ENCODE results near the gene DTX1.
"Not testable (repeated sequence)": the region's sequence is repeated elsewhere in the genome, so short reads cannot be mapped to it uniquely, and the experiment has no call there.

The DTX1 gene

DNA sequence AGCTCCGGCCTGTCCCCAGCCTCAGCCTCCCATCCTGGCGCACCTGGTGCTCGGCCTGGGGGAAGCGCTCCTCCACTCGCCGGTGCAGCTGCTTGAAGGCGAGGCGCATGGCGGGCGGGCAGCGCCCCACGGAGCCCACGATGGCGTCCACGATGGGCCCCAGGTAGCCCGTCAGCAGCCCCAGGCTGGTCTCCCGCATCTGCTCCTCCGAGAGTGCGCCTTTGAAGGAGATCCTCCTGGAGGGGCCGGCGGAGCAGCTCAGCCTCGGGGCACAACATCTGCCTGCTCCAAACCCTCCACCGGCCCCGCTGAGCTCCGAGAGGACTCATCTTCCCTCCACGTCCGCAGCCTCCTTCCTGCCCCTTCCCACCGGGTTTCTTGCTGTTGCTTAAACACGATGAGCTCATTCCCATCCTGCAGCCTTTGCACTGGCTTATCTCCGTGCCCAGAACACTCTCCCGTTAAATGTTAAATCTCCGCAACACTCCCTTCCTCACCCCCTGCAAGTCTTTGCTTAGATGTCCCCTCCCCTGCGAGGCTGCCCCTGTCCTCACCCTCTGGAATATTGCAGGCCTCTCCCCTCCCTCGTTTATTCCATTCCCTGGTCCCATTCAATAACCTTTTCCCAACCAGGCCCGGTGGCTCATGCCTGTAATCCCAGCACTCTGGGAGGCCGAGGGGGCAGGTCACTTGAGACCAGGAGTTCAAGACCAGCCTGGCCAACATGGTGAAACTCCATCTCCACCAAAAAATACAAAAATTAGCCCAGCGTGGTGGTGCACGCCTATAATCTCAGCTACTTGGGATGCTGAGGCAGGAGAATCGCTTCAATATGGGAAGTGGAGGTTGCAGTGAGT lies 55.7 kb downstream of the DTX1 start:
- Mint-ChIP-seq H3K4me3 (no peak overlapping the region), H3K36me3 (ENCODE audit: low read depth) (no peaks in the 10 kb centered on the region), H3K27me3 (ENCODE audit: low read depth) (peaks cover 35% of the 10 kb centered on the region), H3K27ac (no peak overlapping the region), H3K9me3 (no peaks in the 10 kb centered on the region), H3K4me1 (no peaks in the 10 kb centered on the region)
- TF ChIP-seq, protein P1, sequence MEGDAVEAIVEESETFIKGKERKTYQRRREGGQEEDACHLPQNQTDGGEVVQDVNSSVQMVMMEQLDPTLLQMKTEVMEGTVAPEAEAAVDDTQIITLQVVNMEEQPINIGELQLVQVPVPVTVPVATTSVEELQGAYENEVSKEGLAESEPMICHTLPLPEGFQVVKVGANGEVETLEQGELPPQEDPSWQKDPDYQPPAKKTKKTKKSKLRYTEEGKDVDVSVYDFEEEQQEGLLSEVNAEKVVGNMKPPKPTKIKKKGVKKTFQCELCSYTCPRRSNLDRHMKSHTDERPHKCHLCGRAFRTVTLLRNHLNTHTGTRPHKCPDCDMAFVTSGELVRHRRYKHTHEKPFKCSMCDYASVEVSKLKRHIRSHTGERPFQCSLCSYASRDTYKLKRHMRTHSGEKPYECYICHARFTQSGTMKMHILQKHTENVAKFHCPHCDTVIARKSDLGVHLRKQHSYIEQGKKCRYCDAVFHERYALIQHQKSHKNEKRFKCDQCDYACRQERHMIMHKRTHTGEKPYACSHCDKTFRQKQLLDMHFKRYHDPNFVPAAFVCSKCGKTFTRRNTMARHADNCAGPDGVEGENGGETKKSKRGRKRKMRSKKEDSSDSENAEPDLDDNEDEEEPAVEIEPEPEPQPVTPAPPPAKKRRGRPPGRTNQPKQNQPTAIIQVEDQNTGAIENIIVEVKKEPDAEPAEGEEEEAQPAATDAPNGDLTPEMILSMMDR (IDR thresholded peaks at IDR 0.05; ENCODE audit: unreplicated experiment in 3 of 3) = no peak

DNA sequence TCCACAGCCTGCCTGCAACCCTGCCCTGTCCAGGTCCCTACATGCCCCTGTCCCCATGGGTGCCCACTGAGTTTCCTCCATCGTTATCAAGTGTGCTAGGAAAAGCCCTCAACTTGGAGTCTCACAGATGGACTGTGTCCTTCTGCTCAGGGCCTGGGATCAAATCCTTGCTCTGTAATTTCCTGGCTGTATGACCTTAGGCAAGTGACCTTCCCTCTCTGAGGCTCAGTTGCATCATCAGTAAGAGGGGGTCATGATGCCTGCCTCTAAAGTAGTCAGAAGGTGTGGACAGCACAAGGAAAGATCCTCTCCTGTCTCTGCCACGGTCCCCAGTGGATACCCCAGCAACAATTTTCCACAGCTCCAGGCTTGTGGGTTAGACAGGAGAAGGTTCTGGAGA lies 56.9 kb downstream of the DTX1 start:
- no peaks in the 10 kb centered on the region for H3K4me1 Mint-ChIP-seq
- no peak overlapping the region for H3K27ac Mint-ChIP-seq
- no peak overlapping the region for H3K4me3 Mint-ChIP-seq
- TF ChIP-seq, protein P1 (IDR thresholded peaks at IDR 0.05; ENCODE audit: unreplicated experiment in 3 of 3) = no peak
- H3K36me3 Mint-ChIP-seq (ENCODE audit: low read depth) = no peaks in the 10 kb centered on the region
- peaks cover 28% of the 10 kb centered on the region for H3K27me3 Mint-ChIP-seq (ENCODE audit: low read depth)
- H3K9me3 Mint-ChIP-seq = no peaks in the 10 kb centered on the region

DNA sequence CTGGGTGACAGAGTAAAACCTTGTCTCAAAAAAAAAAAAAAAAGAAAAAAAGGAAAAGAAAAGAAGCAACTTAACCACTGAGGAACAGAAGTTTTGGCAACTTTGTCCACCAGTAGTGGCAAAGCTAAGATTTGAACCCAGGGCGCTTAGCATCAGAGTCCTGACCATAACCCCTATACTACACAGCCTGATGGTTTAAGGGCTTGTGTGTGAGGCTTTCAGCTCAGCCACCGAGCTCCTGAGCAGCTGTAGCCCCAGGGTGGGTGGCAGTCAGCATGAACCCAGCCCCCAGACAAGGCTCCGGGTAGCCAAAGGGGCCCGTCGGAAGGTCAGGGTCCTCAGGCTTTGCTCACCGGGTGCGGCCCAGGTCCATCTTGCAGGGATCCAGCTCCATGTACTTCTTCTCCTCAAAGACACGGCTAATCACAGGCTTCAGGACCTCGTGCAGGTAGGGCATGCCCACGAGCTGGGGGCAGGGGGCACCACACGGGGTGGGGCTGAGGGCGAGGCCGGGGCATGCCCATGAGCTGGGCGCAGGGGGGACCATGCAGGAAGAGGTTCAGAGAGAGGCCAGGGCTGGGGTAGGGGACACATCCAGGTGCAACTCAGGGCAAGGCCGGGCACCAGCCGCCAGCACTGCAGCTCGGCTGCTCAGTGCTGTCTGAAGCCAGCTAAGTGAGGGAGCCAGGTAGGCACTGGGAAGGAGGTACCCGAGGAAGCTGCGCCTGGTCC lies 58.1 kb downstream of the DTX1 start:
- Mint-ChIP-seq H3K27me3 (ENCODE audit: low read depth) (peaks cover 21% of the 10 kb centered on the region), H3K4me3 (no peak overlapping the region), H3K27ac (no peak overlapping the region), H3K4me1 (no peaks in the 10 kb centered on the region), H3K9me3 (no peaks in the 10 kb centered on the region), H3K36me3 (ENCODE audit: low read depth) (no peaks in the 10 kb centered on the region)
- TF ChIP-seq, protein P1 (IDR thresholded peaks at IDR 0.05; ENCODE audit: unreplicated experiment in 3 of 3) = no peak

DNA sequence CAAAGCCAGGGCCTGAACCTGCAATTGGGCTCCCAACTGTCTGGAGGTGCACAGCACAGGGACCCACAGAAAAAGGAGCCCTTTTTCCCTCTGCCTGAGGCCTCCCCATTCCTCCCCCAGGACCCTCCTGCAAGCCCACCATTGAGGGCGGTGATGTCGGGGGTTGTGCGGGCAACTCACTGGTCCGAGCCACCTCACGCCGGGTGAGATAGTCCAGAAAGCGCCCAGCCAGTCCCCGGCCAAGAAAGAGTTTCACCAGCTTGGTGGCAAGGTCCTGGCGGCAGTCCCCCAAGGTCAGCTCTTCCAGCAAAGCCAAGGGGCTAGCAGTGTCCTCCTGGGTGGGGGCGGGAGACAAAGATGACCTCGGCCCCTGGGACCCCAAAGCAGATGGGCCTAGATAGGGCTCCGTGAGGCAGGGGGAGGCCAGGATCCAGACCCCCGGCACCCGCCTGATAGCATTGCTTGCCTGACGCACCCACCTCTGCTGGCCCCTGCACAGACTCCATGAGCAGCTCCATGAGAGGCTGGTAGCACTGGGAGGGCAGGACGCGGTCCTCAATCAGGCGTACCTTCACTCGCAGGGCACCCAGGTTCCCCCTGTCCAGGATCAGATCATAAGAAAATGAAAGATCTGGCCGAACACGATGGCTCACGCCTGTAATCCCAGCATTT lies 59.1 kb downstream of the DTX1 start:
- H3K27ac Mint-ChIP-seq = no peak overlapping the region
- TF ChIP-seq, protein P1 (IDR thresholded peaks at IDR 0.05; ENCODE audit: unreplicated experiment in 3 of 3) = no peak
- H3K4me3 Mint-ChIP-seq = no peak overlapping the region
- H3K36me3 Mint-ChIP-seq (ENCODE audit: low read depth) = no peaks in the 10 kb centered on the region
- H3K27me3 Mint-ChIP-seq (ENCODE audit: low read depth) = peaks cover 29% of the 10 kb centered on the region
- H3K9me3 Mint-ChIP-seq = no peaks in the 10 kb centered on the region
- H3K4me1 Mint-ChIP-seq = no peaks in the 10 kb centered on the region

DNA sequence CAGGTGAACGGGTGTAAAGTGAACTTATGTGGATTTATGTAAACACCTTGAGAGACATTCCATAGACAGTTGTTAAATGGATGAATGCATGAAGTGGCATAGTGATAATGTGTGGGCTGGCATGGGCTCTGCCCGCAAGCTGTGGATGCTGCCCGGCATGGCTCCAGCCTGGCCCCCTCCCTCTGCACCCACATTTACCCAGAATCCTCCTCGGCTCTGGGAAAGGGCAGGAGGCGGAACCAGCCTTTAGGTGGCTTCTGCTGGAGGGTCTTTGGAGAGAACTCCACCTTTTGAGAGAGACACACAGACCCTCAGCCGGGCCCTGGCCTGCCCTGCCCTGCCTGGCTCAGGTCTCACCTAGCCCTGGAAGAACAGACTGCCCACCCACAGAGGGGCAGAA lies 60.3 kb downstream of the DTX1 start:
- no peaks in the 10 kb centered on the region for H3K4me1 Mint-ChIP-seq
- H3K27ac Mint-ChIP-seq = no peak overlapping the region
- H3K36me3 Mint-ChIP-seq (ENCODE audit: low read depth) = no peaks in the 10 kb centered on the region
- peaks cover 30% of the 10 kb centered on the region for H3K27me3 Mint-ChIP-seq (ENCODE audit: low read depth)
- TF ChIP-seq, protein P1 (IDR thresholded peaks at IDR 0.05; ENCODE audit: unreplicated experiment in 3 of 3) = no peak
- H3K9me3 Mint-ChIP-seq = no peaks in the 10 kb centered on the region
- H3K4me3 Mint-ChIP-seq = no peak overlapping the region

DNA sequence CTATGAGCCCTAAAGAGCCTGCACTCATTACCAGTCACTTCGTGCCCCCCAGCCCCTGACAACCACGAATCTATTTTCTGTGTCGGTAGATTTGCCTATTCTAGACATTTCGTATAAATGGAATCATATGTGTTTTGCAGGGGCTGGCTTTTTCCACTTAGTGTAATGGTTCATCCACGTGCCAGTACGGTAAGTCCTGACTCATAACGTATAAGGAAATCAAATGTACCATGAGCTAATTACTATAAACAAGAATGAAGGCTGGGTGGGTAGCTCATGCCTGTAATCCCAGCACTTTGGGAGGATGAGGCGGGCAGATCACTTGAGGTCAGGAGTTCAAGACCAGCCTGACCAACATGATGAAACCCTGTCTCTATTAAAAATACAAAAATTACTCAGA lies 61.2 kb downstream of the DTX1 start:
- H3K27ac Mint-ChIP-seq; H3K4me1 Mint-ChIP-seq; H3K36me3 Mint-ChIP-seq (ENCODE audit: low read depth); H3K9me3 Mint-ChIP-seq; H3K4me3 Mint-ChIP-seq: not testable (repeated sequence)
- peaks cover 32% of the 10 kb centered on the region for H3K27me3 Mint-ChIP-seq (ENCODE audit: low read depth)
